GM19452 (cell line): ENCODE results near the gene ZBTB5.
"Not testable (repeated sequence)": the region's sequence is repeated elsewhere in the genome, so short reads cannot be mapped to it uniquely, and the experiment has no call there.

ENCODE experiments used
- ATAC-seq: cut with Tn5 transposase; IDR thresholded peaks from one replicate; pipeline ENCODE4 v1.9.1; 2021; ENCODE audit not compliant: unreplicated experiment

Gene ZBTB5

DNA sequence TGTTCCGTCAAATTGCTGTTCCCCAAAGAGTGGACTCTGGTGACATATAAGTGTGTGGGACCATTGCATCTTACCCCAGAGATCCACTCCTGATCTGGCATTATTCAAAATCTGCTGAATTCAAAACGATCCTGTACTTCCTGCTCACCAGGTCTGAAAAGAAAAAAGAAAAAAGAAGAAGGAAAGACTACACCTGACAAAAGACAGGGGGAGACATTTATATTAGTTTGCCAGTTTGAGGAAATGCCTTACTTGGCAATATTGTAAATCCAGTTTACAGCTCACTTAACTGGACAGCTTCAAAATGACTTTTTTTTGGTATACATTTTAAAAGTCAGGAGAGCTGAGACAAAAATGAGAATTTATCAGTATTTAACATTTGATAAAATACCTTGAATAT lies 57.8 kb downstream of the ZBTB5 start:
- no peak for ATAC-seq

GRCh38 chr9:37406603-37407401 lies 58.4 kb downstream of the ZBTB5 start:
- no peak for ATAC-seq

- ATAC-seq: no peak
These were observed 59.4 kb downstream of the ZBTB5 start for GRCh38 chr9:37405764-37406380.

- ATAC-seq: no peak
These were observed 59.9 kb downstream of the ZBTB5 start for GRCh38 chr9:37405350-37405749.

- no peak for ATAC-seq
These were observed 60.7 kb downstream of the ZBTB5 start for GRCh38 chr9:37404590-37404989.

DNA sequence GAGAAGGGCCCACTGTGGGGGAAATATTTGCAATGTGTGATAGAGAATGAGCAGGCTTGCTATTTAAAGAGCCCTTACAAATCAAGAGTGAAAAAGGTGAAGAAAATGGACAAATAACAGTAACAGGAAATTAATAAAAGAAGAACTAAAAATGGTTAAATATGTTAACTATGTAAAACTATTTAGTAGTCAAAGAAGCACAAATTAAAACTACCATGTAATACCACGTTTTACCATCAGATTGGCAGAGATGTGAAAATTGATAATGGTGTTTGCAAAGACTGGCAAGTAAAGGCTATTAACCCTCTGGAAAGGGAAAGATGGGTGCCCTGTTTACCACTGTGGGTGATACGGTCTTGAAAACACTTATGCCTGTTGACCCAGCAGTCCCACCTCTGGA lies 65.9 kb downstream of the ZBTB5 start:
- ATAC-seq: no peak

- ATAC-seq: no peak
These were observed 66.7 kb downstream of the ZBTB5 start for GRCh38 chr9:37398464-37399025.

- not testable (repeated sequence) for ATAC-seq
These were observed 67.3 kb downstream of the ZBTB5 start for GRCh38 chr9:37397948-37398347.

DNA sequence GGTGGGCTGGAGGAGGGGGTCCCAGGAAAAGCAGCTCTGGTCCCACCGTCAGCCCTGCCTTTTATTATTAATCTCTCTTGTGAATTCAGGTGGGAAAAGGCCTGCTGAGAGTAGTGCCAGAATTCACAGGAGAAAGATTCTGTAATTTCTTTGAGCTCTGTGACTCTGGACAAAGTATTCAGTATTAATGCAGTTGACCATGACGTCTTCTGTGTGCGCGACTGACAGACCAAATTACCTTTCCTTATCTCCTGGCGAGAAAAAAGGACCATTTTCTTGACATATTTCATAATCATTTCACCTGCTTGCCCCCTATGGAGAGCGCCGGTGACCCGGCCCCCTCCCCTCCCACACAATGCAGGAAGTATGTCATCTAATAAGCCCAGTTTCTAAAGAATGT lies 69.6 kb downstream of the ZBTB5 start:
- ATAC-seq: no peak

GRCh38 chr9:37395229-37395628 lies 70.0 kb downstream of the ZBTB5 start:
- ATAC-seq: no peak

GRCh38 chr9:37392272-37392671 lies 73.0 kb downstream of the ZBTB5 start:
- ATAC-seq: no peak

- ATAC-seq: peak; percentile 92
These were observed 74.5 kb downstream of the ZBTB5 start for GRCh38 chr9:37390759-37391158.
